ENCODE measurements around the gene PPIE.

The PPIE gene

GRCh38 chr1:39800471-39800835, 61.8 kb downstream of the PPIE start:
- no peak for DNase-seq (ENCODE audit: low read depth in 2 of 3, low spot score in 2 of 3)

- no peak for DNase-seq (ENCODE audit: low read depth in 2 of 3, low spot score in 2 of 3)
Measured at GRCh38 chr1:39802496-39803260, 64.0 kb downstream of the PPIE start.

- no peak for DNase-seq (ENCODE audit: low read depth in 2 of 3, low spot score in 2 of 3)
Measured at GRCh38 chr1:39805385-39805784, 66.7 kb downstream of the PPIE start.

GRCh38 chr1:39808784-39809517, 70.3 kb downstream of the PPIE start:
- no peak for DNase-seq (ENCODE audit: low read depth in 2 of 3, low spot score in 2 of 3)

- DNase-seq (ENCODE audit: low read depth in 2 of 3, low spot score in 2 of 3), result no peak
Measured at GRCh38 chr1:39812913-39813312, 74.2 kb downstream of the PPIE start.
